Measurements from ENCODE around the gene UBN1.

UBN1 gene

GRCh38 chr16:4814542-4815173 is 32.6 kb upstream of the UBN1 start:
- DNase-seq (ENCODE audit: low read depth) = no peak

- DNase-seq (ENCODE audit: low read depth) = no peak
These were observed 26.6 kb upstream of the UBN1 start for GRCh38 chr16:4820652-4821051.

- no peak for DNase-seq (ENCODE audit: low read depth)
These were observed 22.1 kb upstream of the UBN1 start for GRCh38 chr16:4825196-4825595.

GRCh38 chr16:4826526-4826925 is 20.8 kb upstream of the UBN1 start:
- no peak for DNase-seq (ENCODE audit: low read depth)

- no peak for DNase-seq (ENCODE audit: low read depth)
These were observed 20.3 kb upstream of the UBN1 start for GRCh38 chr16:4826980-4827379.

GRCh38 chr16:4828567-4829321 is 18.5 kb upstream of the UBN1 start:
- no peak for DNase-seq (ENCODE audit: low read depth)

- DNase-seq (ENCODE audit: low read depth) = no peak
These were observed 16.9 kb upstream of the UBN1 start for GRCh38 chr16:4830408-4830807.

- DNase-seq (ENCODE audit: low read depth) = no peak
These were observed 15.7 kb upstream of the UBN1 start for GRCh38 chr16:4831616-4832015.

- DNase-seq (ENCODE audit: low read depth) = no peak
These were observed 14.5 kb upstream of the UBN1 start for GRCh38 chr16:4832698-4833343.

GRCh38 chr16:4833584-4833983 is 13.7 kb upstream of the UBN1 start:
- DNase-seq (ENCODE audit: low read depth) = no peak

- no peak for DNase-seq (ENCODE audit: low read depth)
These were observed 10.6 kb upstream of the UBN1 start for GRCh38 chr16:4836727-4837126.

GRCh38 chr16:4837733-4838501 is 9.4 kb upstream of the UBN1 start:
- no peak for DNase-seq (ENCODE audit: low read depth)

GRCh38 chr16:4839942-4840341 is 7.3 kb upstream of the UBN1 start:
- no peak for DNase-seq (ENCODE audit: low read depth)

- no peak for DNase-seq (ENCODE audit: low read depth)
These were observed 6.3 kb upstream of the UBN1 start for GRCh38 chr16:4840984-4841383.

GRCh38 chr16:4846503-4846900 is 779 bp upstream of the UBN1 start:
- no peak for DNase-seq (ENCODE audit: low read depth)

GRCh38 chr16:4847774-4848587 is 700 bp downstream of the UBN1 start:
- DNase-seq (ENCODE audit: low read depth) = peak; percentile 15

- DNase-seq (ENCODE audit: low read depth) = no peak
These were observed 2.9 kb downstream of the UBN1 start for GRCh38 chr16:4850211-4850610.

GRCh38 chr16:4852221-4852872 is 5.1 kb downstream of the UBN1 start:
- no peak for DNase-seq (ENCODE audit: low read depth)

- no peak for DNase-seq (ENCODE audit: low read depth)
These were observed 8.1 kb downstream of the UBN1 start for GRCh38 chr16:4855371-4855770.

GRCh38 chr16:4855804-4856203 is 8.5 kb downstream of the UBN1 start:
- DNase-seq (ENCODE audit: low read depth) = no peak

GRCh38 chr16:4859190-4859899 is 12.1 kb downstream of the UBN1 start:
- DNase-seq (ENCODE audit: low read depth) = no peak

Data from stimulated activated CD8-positive, alpha-beta memory T cell treated with anti-CD3 and anti-CD28 coated beads, Interleukin-15, amount 100 ng/mL, for 24 hours (primary cell).